H1 (cell line): ENCODE measurements around the gene TAS2R40. TPM values are rescaled to one million over a fixed set of nuclear protein-coding genes. Genes with fewer than 3 reads are reported as not detected.

Experiments used
- CTCF ChIA-PET: fragments of 300-600 bp; sonication (Branson Sonifier 250); formaldehyde crosslinking; loops from one replicate; lab custom pipeline; 2021; ENCODE audit not compliant: partially characterized antibody; lab: Charles Lee
- POLR2A ChIA-PET: fragments of 300-600 bp; sonication (Branson Sonifier 250); formaldehyde crosslinking; loops from one replicate; lab custom pipeline; 2021; ENCODE audit warnings: inconsistent platforms; ENCODE audit not compliant: partially characterized antibody; lab: Charles Lee
- DNase-seq, 2 experiments: peaks; one replicate each; pipeline versions ENCODE4 v3.0.0 to v3.0.0-alpha.2; 2010 to 2022; ENCODE audit warnings: low spot score in 2 of 2, low read depth in 1 of 2, mixed read lengths in 1 of 2
- FAIRE-seq: peaks from 2 replicates; lab custom pipeline; 2011; peaks lifted over from hg19 to GRCh38; lab: Jason Lieb, UNC
- H2AFZ ChIP-seq: 2 replicates; pipeline ENCODE4 v1.8.1; 2012; ENCODE audit warnings: low read length, inconsistent platforms
- H2AK5ac ChIP-seq: 2 replicates; pipeline ENCODE4 v1.6.1; 2013; ENCODE audit warnings: low read depth, low read length
- H2BK120ac ChIP-seq: replicated peaks from 2 replicates; pipeline ENCODE3; 2013; ENCODE audit warnings: low read depth, low read length, inconsistent platforms
- H2BK12ac ChIP-seq: 2 replicates; pipeline ENCODE4 v1.6.1; 2013; ENCODE audit warnings: low read depth, low read length
- H2BK15ac ChIP-seq: 2 replicates; pipeline ENCODE4 v1.6.1; 2013; ENCODE audit warnings: low read length
- H2BK20ac ChIP-seq: 2 replicates; pipeline ENCODE4 v1.6.1; 2013; ENCODE audit warnings: low read length
- H2BK5ac ChIP-seq: 2 replicates; pipeline ENCODE4 v1.6.1; 2013; ENCODE audit warnings: low read depth, low read length
- H3K14ac ChIP-seq: 2 replicates; pipeline ENCODE4 v1.6.1; 2013; ENCODE audit warnings: inconsistent platforms; ENCODE audit not compliant: insufficient read length
- H3K18ac ChIP-seq: 2 replicates; pipeline ENCODE4 v1.6.1; 2013; ENCODE audit warnings: low read length; ENCODE audit errors: extremely low read depth
- H3K23ac ChIP-seq: 2 replicates; pipeline ENCODE4 v1.6.1; 2013; ENCODE audit warnings: inconsistent platforms; ENCODE audit not compliant: insufficient read length
- H3K23me2 ChIP-seq: 2 replicates; pipeline ENCODE4 v1.6.1; 2013; ENCODE audit warnings: low read depth, low read length
- H3K27ac ChIP-seq: 2 replicates; pipeline ENCODE4 v1.6.1; 2011; ENCODE audit warnings: low read depth, low read length, inconsistent platforms
- H3K27me3 ChIP-seq, 4 experiments: replicated peaks in 1 of 4; 1 replicate in 1 of 4; 2 replicates in 3 of 4; pipeline versions ENCODE4 v1.6.1 to v1.8.1; 2011 to 2013; ENCODE audit warnings: low read length in 3 of 4, mild to moderate bottlenecking in 3 of 4, inconsistent platforms in 2 of 4, mixed read lengths in 2 of 4, moderate library complexity in 1 of 4; ENCODE audit not compliant: control insufficient read depth in 3 of 4, insufficient read depth in 3 of 4; ENCODE audit errors: extremely low read depth in 1 of 4
- H3K36me3 ChIP-seq, 4 experiments: 2 replicates each; pipeline versions ENCODE4 v1.6.1 to v1.8.1; 2011 to 2013; ENCODE audit warnings: mild to moderate bottlenecking in 4 of 4, low read length in 3 of 4, moderate library complexity in 2 of 4, control low read depth in 1 of 4, inconsistent platforms in 1 of 4; ENCODE audit not compliant: insufficient read depth in 4 of 4, control insufficient read depth in 2 of 4
- H3K4ac ChIP-seq: replicated peaks from 2 replicates; pipeline ENCODE3; 2013; ENCODE audit warnings: low read length, low read depth, mixed read lengths, inconsistent platforms; ENCODE audit not compliant: insufficient read length
- H3K4me1 ChIP-seq, 4 experiments: replicated peaks in 1 of 4; 1 replicate in 1 of 4; 2 replicates in 3 of 4; pipeline versions ENCODE4 v1.6.1 to v1.8.1; 2011 to 2013; ENCODE audit warnings: low read length in 3 of 4, inconsistent platforms in 2 of 4, mixed read lengths in 1 of 4; ENCODE audit not compliant: insufficient read depth in 4 of 4, control insufficient read depth in 3 of 4
- H3K4me2 ChIP-seq, 2 experiments: 2 replicates each; pipeline versions ENCODE4 v1.6.1 to v1.8.1; 2011 to 2013; ENCODE audit warnings: low read depth in 2 of 2, low read length in 2 of 2, control low read depth in 1 of 2, inconsistent platforms in 1 of 2, mild to moderate bottlenecking in 1 of 2; ENCODE audit not compliant: insufficient read depth in 1 of 2
- H3K4me3 ChIP-seq, 4 experiments: fragments of 200-600, 300-600 bp in 1 of 4; sonication (generic), shearing (Covaris generic), sonication (Bioruptor Twin) in 1 of 4; 2 replicates each; pipeline versions ENCODE4 v1.5.1 to v1.8.1; 2011 to 2016; ENCODE audit warnings: low read length in 4 of 4, low read depth in 3 of 4, control low read depth in 2 of 4, inconsistent platforms in 2 of 4, mild to moderate bottlenecking in 2 of 4, mixed read lengths in 1 of 4, moderate library complexity in 1 of 4; ENCODE audit not compliant: insufficient read depth in 2 of 4; ENCODE audit errors: extremely low read depth in 1 of 4
- H3K56ac ChIP-seq: replicated peaks from 2 replicates; pipeline ENCODE3; 2013; ENCODE audit warnings: low read depth, mild to moderate bottlenecking, mixed read lengths, low read length, inconsistent platforms; ENCODE audit not compliant: insufficient read length
- H3K79me1 ChIP-seq: 2 replicates; pipeline ENCODE4 v1.6.1; 2013; ENCODE audit warnings: low read depth, low read length, control low read depth
- H3K79me2 ChIP-seq, 2 experiments: 2 replicates each; pipeline versions ENCODE4 v1.6.1 to v1.8.1; 2012 to 2013; ENCODE audit warnings: low read length in 2 of 2, mild to moderate bottlenecking in 2 of 2, inconsistent platforms in 1 of 2; ENCODE audit not compliant: insufficient read depth in 2 of 2, control insufficient read depth in 1 of 2
- H3K9ac ChIP-seq, 4 experiments: replicated peaks in 1 of 4; 1 replicate in 1 of 4; 2 replicates in 3 of 4; pipeline versions ENCODE4 v1.6.1 to v1.8.1; 2011 to 2013; ENCODE audit warnings: low read depth in 3 of 4, low read length in 3 of 4, control low read depth in 2 of 4, mild to moderate bottlenecking in 2 of 4, moderate library complexity in 2 of 4, inconsistent platforms in 1 of 4; ENCODE audit errors: extremely low read depth in 1 of 4
- H3K9me3 ChIP-seq, 2 experiments: 2 replicates each; pipeline versions ENCODE4 v1.6.1 to v1.8.1; 2012 to 2013; ENCODE audit warnings: mild to moderate bottlenecking in 2 of 2, moderate library complexity in 2 of 2, control low read depth in 1 of 2, inconsistent platforms in 1 of 2, low read depth in 1 of 2, low read length in 1 of 2, mixed read lengths in 1 of 2; ENCODE audit not compliant: insufficient read depth in 2 of 2
- H4K20me1 ChIP-seq, 2 experiments: replicated peaks in 1 of 2; 2 replicates each; pipeline versions ENCODE3 to v1.8.1; 2011 to 2013; ENCODE audit warnings: inconsistent platforms in 2 of 2, low read length in 2 of 2, mild to moderate bottlenecking in 1 of 2; ENCODE audit not compliant: insufficient read depth in 2 of 2, control insufficient read depth in 1 of 2
- H4K5ac ChIP-seq: 2 replicates; pipeline ENCODE4 v1.6.1; 2013; ENCODE audit warnings: low read length, low read depth, mixed read lengths, inconsistent platforms; ENCODE audit not compliant: insufficient read length
- H4K8ac ChIP-seq: 2 replicates; pipeline ENCODE4 v1.8.0; 2013; ENCODE audit warnings: mild to moderate bottlenecking, moderate library complexity, low read length, inconsistent platforms; ENCODE audit not compliant: insufficient read depth; ENCODE audit errors: extremely low read depth
- H4K91ac ChIP-seq: replicated peaks from 2 replicates; pipeline ENCODE3; 2013; ENCODE audit warnings: low read length, mixed read lengths, inconsistent platforms; ENCODE audit not compliant: insufficient read length
- MAFK ChIP-seq: IDR thresholded peaks from 2 replicates; pipeline ENCODE4 v1.6.1; 2012; ENCODE audit warnings: low read depth, mild to moderate bottlenecking, improper control_type of control experiment, low read length
- POLR2AphosphoS5 ChIP-seq: IDR thresholded peaks from 2 replicates; pipeline ENCODE4 v1.6.1; 2011; ENCODE audit warnings: low read depth, low read length
- POU5F1 ChIP-seq: IDR thresholded peaks from 2 replicates; pipeline ENCODE4 v1.6.1; 2011; ENCODE audit warnings: low read depth, mild to moderate bottlenecking, low read length, moderate library complexity
- TEAD4 ChIP-seq: IDR thresholded peaks from 2 replicates; pipeline ENCODE4 v1.6.1; 2012; ENCODE audit warnings: low read depth, low read length, inconsistent platforms, mixed read lengths
- WGBS, 2 experiments: shearing (Covaris generic) in 1 of 2; methylation state at CpG; one replicate each; pipeline versions ENCODE4 v1.1.6 to v1.1.7; 2013 to 2015; ENCODE audit warnings: low lambda C conversion rate in 2 of 2, mixed read lengths in 2 of 2, inconsistent platforms in 1 of 2, low coverage in 1 of 2, missing lambda C conversion rate in 1 of 2; ENCODE audit not compliant: insufficient replicate concordance in 2 of 2, insufficient coverage in 1 of 2, insufficient read length in 1 of 2; ENCODE audit errors: extremely low coverage in 1 of 2, missing lambda C conversion rate in 1 of 2; 5-methylcytosine and 5-hydroxymethylcytosine counted together
- polyA plus RNA-seq, 7 experiments: library from polyadenylated mRNA; depleted of rRNA in 3 of 7; stranded (reverse) in 5 of 7; unstranded in 2 of 7; fragments of >200 nt in 5 of 7; fragments of 200-250 nt in 2 of 7; gene quantifications; 1 replicate in 5 of 7; 2 replicates in 1 of 7; 4 replicates in 1 of 7; pipeline versions ENCODE4 v1.2.1 to v1.2.3, GENCODE V29; 2011 to 2013; ENCODE audit warnings: missing spikeins in 2 of 7, mixed read lengths in 2 of 7
- total RNA-seq: library from RNA; stranded (reverse); fragmentation: NEBNext Ultra II Directional; extraction: Animal tissue kit (Norgen Biotek cat#: 25700); gene quantifications from 2 replicates; pipeline ENCODE4 v1.2.1, GENCODE V29; 2021
- TF ChIP-seq, protein P1 (sequence below): IDR thresholded peaks from 2 replicates; pipeline ENCODE4 v1.6.1; 2011; ENCODE audit warnings: low read depth, mild to moderate bottlenecking, low read length; ENCODE audit not compliant: insufficient read depth
- TF ChIP-seq, protein P2 (sequence below): IDR thresholded peaks from 2 replicates; pipeline ENCODE4 v1.6.1; 2012; ENCODE audit warnings: low read length, inconsistent platforms

The TAS2R40 gene
- total and polyA plus RNA-seq, 2 of the 8 experiments (the other 6 are each of a cell fraction or from before 2014, with no cell fraction given) = not detected

DNA sequence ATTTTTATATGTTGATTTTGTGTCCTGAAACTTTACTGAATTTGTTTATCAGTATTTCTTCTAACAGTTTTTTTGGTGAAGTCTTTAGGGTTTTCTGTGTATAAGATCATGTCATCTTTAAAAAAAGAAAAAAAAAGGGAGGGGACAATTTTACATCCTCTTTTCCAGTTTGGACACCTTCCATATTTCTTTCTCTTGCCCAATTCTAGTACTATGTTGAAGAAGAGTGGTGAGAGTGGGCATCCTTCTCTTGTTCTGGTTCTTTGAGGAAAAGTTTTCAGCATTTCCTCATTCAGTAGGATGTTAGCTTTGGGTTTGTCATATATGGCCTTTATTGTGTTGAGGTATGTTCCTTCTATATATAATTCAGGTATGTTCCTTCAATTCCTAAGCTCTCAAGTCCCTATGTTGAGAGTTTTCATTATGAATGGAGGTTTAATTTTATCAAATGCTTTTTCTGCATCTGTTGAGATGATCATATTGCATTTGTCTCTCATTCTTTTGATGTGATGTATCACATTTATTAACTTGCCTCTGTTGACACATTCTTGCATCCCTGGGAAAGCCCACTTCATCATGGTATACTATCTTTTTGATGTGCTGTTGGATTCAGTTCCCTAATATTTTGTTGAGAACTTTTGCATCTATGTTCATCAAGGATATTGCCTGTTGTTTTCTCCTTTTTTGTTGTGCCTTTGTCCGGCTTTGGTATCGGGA lies 12.1 kb downstream of the TAS2R40 start:
- TF ChIP-seq TEAD4 (no peak), POLR2AphosphoS5 (no peak), POU5F1 (no peak), MAFK (no peak)
- TF ChIP-seq, protein P1, sequence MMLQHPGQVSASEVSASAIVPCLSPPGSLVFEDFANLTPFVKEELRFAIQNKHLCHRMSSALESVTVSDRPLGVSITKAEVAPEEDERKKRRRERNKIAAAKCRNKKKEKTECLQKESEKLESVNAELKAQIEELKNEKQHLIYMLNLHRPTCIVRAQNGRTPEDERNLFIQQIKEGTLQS = no peak
- TF ChIP-seq, protein P2, sequence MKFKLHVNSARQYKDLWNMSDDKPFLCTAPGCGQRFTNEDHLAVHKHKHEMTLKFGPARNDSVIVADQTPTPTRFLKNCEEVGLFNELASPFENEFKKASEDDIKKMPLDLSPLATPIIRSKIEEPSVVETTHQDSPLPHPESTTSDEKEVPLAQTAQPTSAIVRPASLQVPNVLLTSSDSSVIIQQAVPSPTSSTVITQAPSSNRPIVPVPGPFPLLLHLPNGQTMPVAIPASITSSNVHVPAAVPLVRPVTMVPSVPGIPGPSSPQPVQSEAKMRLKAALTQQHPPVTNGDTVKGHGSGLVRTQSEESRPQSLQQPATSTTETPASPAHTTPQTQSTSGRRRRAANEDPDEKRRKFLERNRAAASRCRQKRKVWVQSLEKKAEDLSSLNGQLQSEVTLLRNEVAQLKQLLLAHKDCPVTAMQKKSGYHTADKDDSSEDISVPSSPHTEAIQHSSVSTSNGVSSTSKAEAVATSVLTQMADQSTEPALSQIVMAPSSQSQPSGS = no peak
- TF ChIP-seq, all 59 proteins: peak for 0
- WGBS, 2 experiments = 86% methylated on average over 2 of the region's 2 CpGs; no CpG with 5 or more reads in 1 of the 2 experiments
- H3K4me3 ChIP-seq = no peak overlapping the region
- H4K5ac ChIP-seq = no peak overlapping the region
- no peak overlapping the region for H3K56ac ChIP-seq
- no peak overlapping the region for H3K18ac ChIP-seq
- no peak overlapping the region for H3K23ac ChIP-seq
- H2AFZ ChIP-seq = no peak overlapping the region
- peaks cover 2 to 3% of the 10 kb centered on the region in 2 experiments; a peak in 2 of 4 replicates for H3K9me3 ChIP-seq
- no peak overlapping the region for H4K8ac ChIP-seq
- H4K20me1 ChIP-seq = peaks cover 0 to 9% of the 10 kb centered on the region in 2 experiments
- no peak overlapping the region for H2AK5ac ChIP-seq
- no peak overlapping the region for H2BK15ac ChIP-seq
- peaks cover 10% of the 10 kb centered on the region; the same call in 1 of the 2 replicates for H3K23me2 ChIP-seq
- H2BK12ac ChIP-seq = no peak overlapping the region
- no peaks in the 10 kb centered on the region for H3K36me3 ChIP-seq
- no peak overlapping the region for H3K4me2 ChIP-seq
- H3K4ac ChIP-seq = no peak overlapping the region
- H2BK5ac ChIP-seq = no peak overlapping the region
- no peak overlapping the region for H2BK120ac ChIP-seq
- ChIA-PET POLR2A (no interaction called here), CTCF (interaction anchor here (0.6 to 0.7 kb wide), 2 partner anchors 10 to 13 kb away, joined by 3 read pairs; no protein-coding TSS in a partner anchor)
- no peak overlapping the region for H4K91ac ChIP-seq
- H3K4me1 ChIP-seq = peaks cover 0 to 2% (median 0%) of the 10 kb centered on the region in 4 experiments; a peak in 1 of 7 replicates
- H3K79me2 ChIP-seq = peaks cover 0 to 8% of the 10 kb centered on the region in 2 experiments; a peak in 1 of 4 replicates
- no peaks in the 10 kb centered on the region for H3K27me3 ChIP-seq
- FAIRE-seq (no peak), DNase-seq (no peak)
- H3K14ac ChIP-seq = no peak overlapping the region
- no peak overlapping the region for H2BK20ac ChIP-seq
- H3K27ac ChIP-seq = no peak overlapping the region
- no peak overlapping the region for H3K9ac ChIP-seq
- no peaks in the 10 kb centered on the region for H3K79me1 ChIP-seq
